CD4-positive, alpha-beta T cell treated with Interleukin-17A for 1 hour (primary cell): ENCODE measurements around the gene RNU7-1.
A peak's percentile ranks its signal among the peaks of the same experiment; 100 is the strongest.

ENCODE experiments used
- DNase-seq: peaks from one replicate; pipeline ENCODE4 v3.0.0-alpha.2; 2020

RNU7-1 gene

DNA sequence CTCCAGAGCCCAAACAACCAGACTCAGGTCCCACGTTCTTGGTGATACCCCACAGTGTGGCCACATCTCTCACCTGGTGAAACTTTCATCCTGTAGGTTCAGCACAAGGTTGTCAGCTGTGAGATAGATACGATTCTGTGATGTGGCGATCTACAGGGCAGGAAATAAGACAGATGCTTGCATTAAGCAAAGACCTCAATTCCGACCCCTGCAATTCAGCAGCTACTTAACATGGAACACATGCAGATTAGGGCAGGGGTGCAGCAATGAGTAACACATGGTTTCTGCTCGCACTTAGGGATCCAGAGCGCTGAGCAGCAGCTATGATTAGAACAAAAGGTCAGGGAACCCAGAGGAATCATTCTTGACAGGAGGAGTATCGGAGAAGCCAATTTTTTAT lies 22.7 kb downstream of the RNU7-1 start:
- no peak for DNase-seq

- DNase-seq = no peak
These were observed 24.1 kb downstream of the RNU7-1 start for GRCh38 chr12:6967651-6968100.

- no peak for DNase-seq
These were observed 24.8 kb downstream of the RNU7-1 start for GRCh38 chr12:6968426-6968825.

DNA sequence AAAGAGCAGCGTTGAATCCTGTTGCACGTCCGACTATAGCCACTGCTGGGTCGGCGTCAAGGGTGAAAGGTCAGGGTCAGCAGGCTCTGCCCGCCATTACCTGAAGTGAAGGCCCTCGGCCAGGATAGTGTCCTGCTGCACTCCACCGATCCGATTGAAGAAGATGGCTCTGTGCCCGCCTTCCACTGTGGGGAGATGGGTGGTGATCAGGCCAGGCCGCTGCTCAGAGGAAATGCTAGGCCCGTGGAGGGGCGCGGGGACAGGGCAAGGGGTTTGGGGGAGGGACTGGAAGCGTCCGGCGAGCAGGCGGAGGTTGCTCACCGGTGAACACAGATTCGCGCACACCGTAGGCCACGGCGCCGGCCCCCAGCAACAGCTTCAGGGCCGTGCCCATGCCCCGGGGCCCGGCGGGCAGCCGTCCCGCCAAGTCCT lies 26.5 kb downstream of the RNU7-1 start:
- DNase-seq = peak; percentile 41

GRCh38 chr12:6974180-6974579 lies 30.6 kb downstream of the RNU7-1 start:
- DNase-seq = no peak

DNA sequence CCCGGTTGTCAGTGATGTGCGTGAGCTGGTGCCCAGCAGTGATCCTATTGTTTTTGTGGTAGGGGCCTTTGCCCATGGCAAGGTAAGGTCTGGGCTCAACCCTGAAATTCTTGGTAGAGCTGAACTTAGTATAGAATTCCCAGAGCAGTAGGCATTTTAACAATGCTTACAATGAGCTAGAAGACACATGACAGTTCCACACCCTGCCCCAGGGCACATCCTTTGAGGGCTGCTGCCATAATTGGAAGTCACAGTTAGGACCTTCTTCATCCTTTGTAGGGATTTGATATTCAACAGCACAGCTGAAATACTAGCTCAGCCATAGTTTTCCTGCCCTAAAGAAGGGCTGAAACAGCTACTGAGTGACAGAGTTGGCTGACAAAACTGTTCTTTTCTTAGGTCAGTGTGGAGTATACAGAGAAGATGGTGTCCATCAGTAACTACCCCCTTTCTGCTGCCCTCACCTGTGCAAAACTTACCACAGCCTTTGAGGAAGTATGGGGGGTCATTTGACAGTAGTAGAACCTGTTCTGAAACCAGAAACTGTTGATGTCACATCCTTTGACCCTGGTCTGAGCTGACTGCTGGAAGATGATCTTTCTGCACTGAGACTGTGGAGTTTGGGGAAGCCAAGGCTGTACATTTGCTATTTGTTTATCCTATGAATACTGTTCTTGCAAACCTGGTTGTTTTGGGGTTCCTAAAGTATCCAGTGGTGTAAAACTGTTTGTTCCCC lies 31.8 kb downstream of the RNU7-1 start:
- DNase-seq = no peak

DNA sequence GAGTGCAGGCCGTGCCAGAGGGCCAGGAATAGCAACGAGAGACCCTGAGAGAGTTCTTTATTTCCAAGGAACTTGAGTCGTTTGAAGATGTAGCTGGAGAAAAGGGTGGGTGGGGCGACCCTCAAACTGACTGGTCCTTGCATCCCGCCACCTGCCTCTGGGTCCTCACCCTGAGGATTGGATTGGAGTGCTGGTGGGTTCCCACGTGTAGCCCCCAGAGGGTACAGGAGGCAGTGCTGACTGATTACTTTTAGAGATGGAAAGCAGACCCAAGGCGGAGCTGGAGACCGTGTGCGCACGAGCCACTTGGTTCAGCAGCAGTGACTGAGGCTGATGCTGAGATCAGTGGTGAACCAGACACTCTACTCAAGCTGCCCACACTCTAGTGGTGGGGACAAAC lies 34.0 kb downstream of the RNU7-1 start:
- DNase-seq = no peak

DNA sequence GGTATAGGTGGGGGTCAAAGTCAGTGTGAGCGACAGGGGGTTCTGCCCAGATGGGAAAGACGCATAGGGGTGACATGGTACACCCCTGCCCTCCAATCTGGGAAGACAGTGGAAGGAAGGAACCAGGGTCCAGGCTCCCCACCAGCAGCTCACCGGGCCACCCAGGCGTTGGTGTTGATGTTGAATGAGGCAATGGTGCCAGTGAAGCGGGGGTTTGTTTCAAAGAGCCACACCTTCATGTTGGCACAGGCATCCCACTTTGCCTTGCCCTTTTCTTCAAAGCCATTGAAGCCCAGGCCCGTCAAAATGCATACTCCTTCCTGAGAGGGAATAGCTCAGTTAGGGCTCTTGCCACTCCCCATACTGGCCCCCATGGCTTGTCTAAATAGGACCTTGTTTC lies 34.6 kb downstream of the RNU7-1 start:
- no peak for DNase-seq

DNA sequence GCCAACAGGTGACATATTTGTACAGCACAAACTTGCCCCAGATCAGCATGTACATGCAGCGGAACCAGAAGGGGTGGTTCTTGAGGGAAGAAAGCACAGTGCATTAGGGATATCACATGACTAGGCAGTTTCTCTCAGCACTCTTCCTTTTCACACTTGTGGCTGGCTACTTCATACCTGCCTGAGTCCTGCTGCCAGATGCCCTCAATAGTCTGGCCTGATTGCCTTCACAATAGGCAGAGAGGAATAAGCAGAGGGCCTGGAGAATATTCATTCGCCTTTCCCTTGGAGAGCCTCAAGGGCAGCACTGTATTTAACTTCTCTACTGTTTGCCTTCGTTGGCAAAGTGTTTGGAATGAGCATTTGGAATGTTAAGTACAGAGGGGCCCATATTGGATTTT lies 35.0 kb downstream of the RNU7-1 start:
- DNase-seq = no peak

DNA sequence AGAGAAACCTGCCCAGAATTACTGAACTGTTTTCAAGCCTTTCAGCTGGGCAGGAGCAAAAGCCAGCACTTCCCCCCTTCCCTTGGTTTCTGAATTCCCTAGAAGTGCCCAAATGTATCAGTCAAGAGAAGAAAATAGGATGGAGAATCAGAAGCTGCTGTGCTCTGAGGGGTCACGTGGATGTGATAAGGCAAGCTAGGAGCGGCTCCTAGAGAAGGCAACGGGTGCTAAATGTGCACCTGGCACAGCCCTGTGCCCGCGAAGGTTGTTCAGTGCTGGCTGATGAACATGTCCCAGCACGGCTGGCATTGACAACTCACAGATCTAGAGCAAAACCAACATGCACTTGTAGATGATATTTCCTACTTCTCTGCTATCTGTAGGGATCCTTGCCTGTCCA lies 35.4 kb downstream of the RNU7-1 start:
- no peak for DNase-seq

DNA sequence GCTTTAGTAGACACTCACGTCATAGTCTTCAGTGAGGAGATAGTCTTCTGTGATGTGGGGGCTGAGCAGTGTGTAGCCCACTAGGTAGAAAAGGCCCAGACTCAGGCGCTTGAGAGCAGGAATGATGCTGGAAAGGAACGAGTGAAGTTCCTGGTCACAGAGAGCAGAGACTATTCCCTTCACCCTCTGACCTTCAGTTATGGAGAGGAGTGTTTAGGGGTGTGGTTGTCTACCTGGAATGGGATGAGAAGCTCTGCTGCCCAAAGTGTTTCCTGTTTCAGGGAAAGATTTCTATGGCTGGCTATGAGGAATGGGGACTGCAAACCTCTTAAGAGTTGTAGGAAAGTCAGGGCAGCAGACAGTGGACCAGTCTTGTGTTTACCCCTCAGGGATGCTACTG lies 35.8 kb downstream of the RNU7-1 start:
- DNase-seq = no peak

- DNase-seq = no peak
These were observed 36.5 kb downstream of the RNU7-1 start for GRCh38 chr12:6980075-6980474.

DNA sequence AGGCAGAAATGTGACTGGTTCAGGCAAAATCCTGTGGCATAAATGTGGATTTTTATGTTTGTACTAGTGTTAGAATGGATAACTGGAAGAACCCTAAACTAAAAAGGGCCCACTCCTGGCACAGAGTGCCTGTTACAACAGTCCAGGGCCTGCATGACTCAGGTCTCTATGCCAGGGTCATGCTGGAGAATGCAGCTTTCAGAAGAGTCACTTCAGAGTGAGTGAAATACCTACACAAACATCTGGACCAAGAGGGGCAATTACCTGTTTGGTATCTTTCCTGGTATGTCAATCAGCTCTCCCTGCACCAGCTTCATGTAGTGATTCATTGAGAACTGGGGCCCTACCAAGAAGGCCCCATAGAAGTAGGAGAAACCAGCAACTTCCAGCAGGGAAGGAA lies 37.1 kb downstream of the RNU7-1 start:
- DNase-seq = no peak

DNA sequence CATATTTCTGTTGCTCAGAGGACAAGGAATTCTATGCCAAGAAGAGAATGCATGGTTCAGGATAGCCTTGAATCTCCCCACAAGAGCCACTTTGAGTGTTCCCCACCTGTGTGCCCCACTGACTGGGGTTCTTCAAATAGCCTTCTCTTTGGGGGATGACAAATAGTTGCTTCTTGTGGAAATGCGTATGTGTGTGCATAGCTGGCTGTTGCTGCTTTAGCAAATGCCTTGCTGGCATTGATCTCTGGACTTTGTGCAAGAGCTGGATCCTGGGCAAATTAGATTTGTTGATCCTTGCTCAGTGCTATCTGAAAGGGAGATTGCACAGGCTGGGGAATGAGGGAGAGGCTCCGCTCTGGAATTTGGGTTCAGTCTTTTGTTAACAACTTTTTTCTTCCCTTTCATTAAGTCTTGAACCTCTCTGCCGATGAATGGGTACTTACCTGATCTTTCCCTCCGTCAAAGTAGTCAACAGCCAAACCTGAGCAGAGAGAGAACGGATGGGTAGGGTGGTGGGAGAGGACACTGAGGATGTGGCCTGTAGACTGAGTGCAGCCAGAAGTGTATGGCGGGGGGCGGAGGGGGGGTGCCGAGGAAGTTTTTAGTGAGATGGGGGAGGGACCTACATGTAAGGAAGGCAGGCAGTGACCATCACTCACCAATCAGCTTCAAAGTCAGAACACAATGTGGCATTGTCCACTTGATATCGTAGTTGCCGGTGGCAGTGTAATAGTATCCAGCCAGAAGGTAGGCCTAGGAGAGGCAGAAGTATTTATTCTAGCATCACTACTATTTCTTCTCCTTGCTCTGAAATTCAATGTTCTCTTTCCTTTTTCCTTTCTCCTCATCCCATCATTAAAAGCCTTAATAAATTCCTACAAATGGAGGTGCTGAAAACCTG lies 37.8 kb downstream of the RNU7-1 start:
- no peak for DNase-seq

DNA sequence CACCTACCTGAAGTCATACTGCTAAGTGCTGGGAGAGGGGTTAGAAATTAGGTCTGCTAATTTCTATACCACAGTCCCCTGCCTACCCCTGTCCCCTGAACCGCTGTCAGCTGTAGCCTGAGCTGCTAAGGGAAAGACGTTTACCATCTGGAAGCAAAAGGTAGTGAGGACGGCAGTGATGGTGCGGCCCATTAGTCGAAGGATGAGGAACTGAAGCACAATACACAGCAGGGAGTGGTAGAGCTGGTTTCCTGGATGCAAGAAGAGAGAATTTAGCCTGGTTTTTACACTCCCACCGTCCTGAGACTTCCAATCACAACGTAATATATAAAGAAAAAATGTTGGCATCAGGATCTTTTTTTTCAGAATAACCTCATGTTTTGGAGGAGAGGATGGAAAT lies 38.9 kb downstream of the RNU7-1 start:
- no peak for DNase-seq

DNA sequence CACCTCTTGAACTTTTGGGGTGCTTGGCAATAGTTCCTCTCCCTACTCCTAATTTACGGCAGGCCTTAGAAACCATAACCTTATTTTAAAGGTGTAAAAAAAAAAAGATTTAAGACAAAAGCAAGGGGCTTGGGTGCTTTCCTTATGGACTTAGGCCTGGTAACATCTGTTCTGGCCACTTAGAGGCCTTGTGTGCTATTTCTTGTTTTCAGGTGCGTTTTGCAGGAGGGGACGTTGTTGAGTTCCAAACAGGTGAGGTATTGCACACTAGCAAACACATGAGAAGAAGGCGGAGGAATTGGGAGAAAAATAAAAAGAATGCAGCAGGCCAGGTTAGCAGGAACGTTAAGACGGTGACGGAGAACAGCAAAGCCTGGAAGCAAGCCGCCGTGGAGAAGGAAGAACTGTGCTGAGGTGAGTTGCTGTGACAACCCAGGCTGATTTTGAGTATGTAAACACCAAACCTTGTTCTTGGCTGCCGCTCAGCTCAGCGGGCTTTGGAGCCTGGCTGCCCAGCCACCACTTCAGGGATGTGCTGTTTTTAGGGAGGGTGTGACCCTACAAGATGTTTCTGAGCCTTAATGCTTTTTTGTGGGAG lies 44.4 kb downstream of the RNU7-1 start:
- DNase-seq = no peak
